Measurements from ENCODE around the gene PPP1R11.

PPP1R11 gene

GRCh38 chr6:30025186-30025585, 41.8 kb upstream of the PPP1R11 start:
- TF ChIP-seq FOXP2 (optimal IDR thresholded peaks at IDR 0.05; ENCODE audit: borderline replicate concordance, extremely low read depth, extremely low read length, insufficient read depth) (no peak), POLR2AphosphoS5 (IDR thresholded peaks at IDR 0.05; ENCODE audit: low read depth, low read length) (no peak), REST (IDR thresholded peaks at IDR 0.05; ENCODE audit: insufficient read depth in 1 of 2, low read depth in 2 of 2, low read length in 2 of 2) (no peak), TAF1 (IDR thresholded peaks at IDR 0.05; ENCODE audit: borderline replicate concordance, insufficient read depth, low read length) (no peak), SIN3A (IDR thresholded peaks at IDR 0.05; ENCODE audit: borderline replicate concordance, insufficient read depth, low read length) (no peak)

- TF ChIP-seq TAF1 (IDR thresholded peaks at IDR 0.05; ENCODE audit: borderline replicate concordance, insufficient read depth, low read length) (no peak), POLR2AphosphoS5 (IDR thresholded peaks at IDR 0.05; ENCODE audit: low read depth, low read length) (no peak), REST (IDR thresholded peaks at IDR 0.05; ENCODE audit: insufficient read depth in 1 of 2, low read depth in 2 of 2, low read length in 2 of 2) (no peak), FOXP2 (optimal IDR thresholded peaks at IDR 0.05; ENCODE audit: borderline replicate concordance, extremely low read depth, extremely low read length, insufficient read depth) (no peak), SIN3A (IDR thresholded peaks at IDR 0.05; ENCODE audit: borderline replicate concordance, insufficient read depth, low read length) (no peak)
These were observed 37.4 kb upstream of the PPP1R11 start for GRCh38 chr6:30029588-30029987.

- TF ChIP-seq REST (IDR thresholded peaks at IDR 0.05; ENCODE audit: insufficient read depth in 1 of 2, low read depth in 2 of 2, low read length in 2 of 2) (no peak), POLR2AphosphoS5 (IDR thresholded peaks at IDR 0.05; ENCODE audit: low read depth, low read length) (no peak)
These were observed 35.6 kb upstream of the PPP1R11 start for GRCh38 chr6:30031381-30031780.

- TF ChIP-seq TAF1 (IDR thresholded peaks at IDR 0.05; ENCODE audit: borderline replicate concordance, insufficient read depth, low read length) (no peak), FOXP2 (optimal IDR thresholded peaks at IDR 0.05; ENCODE audit: borderline replicate concordance, extremely low read depth, extremely low read length, insufficient read depth) (no peak), SIN3A (IDR thresholded peaks at IDR 0.05; ENCODE audit: borderline replicate concordance, insufficient read depth, low read length) (no peak), REST (IDR thresholded peaks at IDR 0.05; ENCODE audit: insufficient read depth in 1 of 2, low read depth in 2 of 2, low read length in 2 of 2) (no peak), POLR2AphosphoS5 (IDR thresholded peaks at IDR 0.05; ENCODE audit: low read depth, low read length) (no peak)
These were observed 31.2 kb upstream of the PPP1R11 start for GRCh38 chr6:30035784-30036183.

- TF ChIP-seq POLR2AphosphoS5 (IDR thresholded peaks at IDR 0.05; ENCODE audit: low read depth, low read length): no peak
- no peak for TF ChIP-seq TAF1 (IDR thresholded peaks at IDR 0.05; ENCODE audit: borderline replicate concordance, insufficient read depth, low read length)
- TF ChIP-seq REST (IDR thresholded peaks at IDR 0.05; ENCODE audit: insufficient read depth in 1 of 2, low read depth in 2 of 2, low read length in 2 of 2): no peak
- TF ChIP-seq FOXP2 (optimal IDR thresholded peaks at IDR 0.05; ENCODE audit: borderline replicate concordance, extremely low read depth, extremely low read length, insufficient read depth): no peak
- TF ChIP-seq SIN3A (IDR thresholded peaks at IDR 0.05; ENCODE audit: borderline replicate concordance, insufficient read depth, low read length): no peak
These were observed 29.7 kb upstream of the PPP1R11 start for GRCh38 chr6:30037182-30037788.

Measured in PFSK-1 (cell line).